ENCODE data around the gene FBLN7. TPM values are rescaled to one million over a fixed set of nuclear protein-coding genes. Genes with fewer than 3 reads are reported as not detected.

FBLN7 gene
- polyA plus RNA-seq, 1 experiment = 3.7 TPM

- POLR2A ChIA-PET = no interaction called here
- Histone ChIP-seq H3K27me3 (ENCODE audit: control insufficient read depth, insufficient read depth, low read length) (no peaks in the 10 kb centered on the region), H3K4me3 (ENCODE audit: low read depth, low read length) (no peak overlapping the region), H3K36me3 (ENCODE audit: control insufficient read depth, insufficient read depth, low read length) (no peaks in the 10 kb centered on the region; the same call in 1 of the 2 replicates)
- no peak for DNase-seq (ENCODE audit: low read depth)
- CTCF ChIA-PET = no interaction called here
- TF ChIP-seq CTCF (IDR thresholded peaks at IDR 0.05; ENCODE audit: insufficient read depth, low read depth, low read length) = no peak
Measured at GRCh38 chr2:112156152-112156986, 18.2 kb downstream of the FBLN7 start.

- H3K36me3 ChIP-seq (ENCODE audit: control insufficient read depth, insufficient read depth, low read length) = no peaks in the 10 kb centered on the region; the same call in 1 of the 2 replicates
- TF ChIP-seq CTCF (IDR thresholded peaks at IDR 0.05; ENCODE audit: insufficient read depth, low read depth, low read length) = no peak
- no peaks in the 10 kb centered on the region for H3K27me3 ChIP-seq (ENCODE audit: control insufficient read depth, insufficient read depth, low read length)
- H3K4me3 ChIP-seq (ENCODE audit: low read depth, low read length) = no peak overlapping the region
- DNase-seq (ENCODE audit: low read depth) = no peak
- CTCF ChIA-PET = no interaction called here
- POLR2A ChIA-PET = no interaction called here
Measured at GRCh38 chr2:112157472-112157871, 19.3 kb downstream of the FBLN7 start.

GRCh38 chr2:112159454-112159921 is 21.3 kb downstream of the FBLN7 start:
- Histone ChIP-seq H3K27me3 (ENCODE audit: control insufficient read depth, insufficient read depth, low read length) (no peaks in the 10 kb centered on the region), H3K36me3 (ENCODE audit: control insufficient read depth, insufficient read depth, low read length) (no peaks in the 10 kb centered on the region; the same call in 1 of the 2 replicates), H3K4me3 (ENCODE audit: low read depth, low read length) (no peak overlapping the region)
- no peak for DNase-seq (ENCODE audit: low read depth)
- CTCF ChIA-PET = no interaction called here
- POLR2A ChIA-PET = no interaction called here
- TF ChIP-seq CTCF (IDR thresholded peaks at IDR 0.05; ENCODE audit: insufficient read depth, low read depth, low read length) = no peak

- no peaks in the 10 kb centered on the region; the same call in 1 of the 2 replicates for H3K36me3 ChIP-seq (ENCODE audit: control insufficient read depth, insufficient read depth, low read length)
- ChIA-PET POLR2A (no interaction called here), CTCF (no interaction called here)
- TF ChIP-seq CTCF (IDR thresholded peaks at IDR 0.05; ENCODE audit: insufficient read depth, low read depth, low read length) = no peak
- H3K4me3 ChIP-seq (ENCODE audit: low read depth, low read length) = no peak overlapping the region
- no peak for DNase-seq (ENCODE audit: low read depth)
- no peaks in the 10 kb centered on the region for H3K27me3 ChIP-seq (ENCODE audit: control insufficient read depth, insufficient read depth, low read length)
Measured at GRCh38 chr2:112160283-112161250, 22.4 kb downstream of the FBLN7 start.
